ENCODE data around the gene USP17L15.
"Not testable (repeated sequence)": the region's sequence is repeated elsewhere in the genome, so short reads cannot be mapped to it uniquely, and the experiment has no call there.

USP17L15 gene, protein sequence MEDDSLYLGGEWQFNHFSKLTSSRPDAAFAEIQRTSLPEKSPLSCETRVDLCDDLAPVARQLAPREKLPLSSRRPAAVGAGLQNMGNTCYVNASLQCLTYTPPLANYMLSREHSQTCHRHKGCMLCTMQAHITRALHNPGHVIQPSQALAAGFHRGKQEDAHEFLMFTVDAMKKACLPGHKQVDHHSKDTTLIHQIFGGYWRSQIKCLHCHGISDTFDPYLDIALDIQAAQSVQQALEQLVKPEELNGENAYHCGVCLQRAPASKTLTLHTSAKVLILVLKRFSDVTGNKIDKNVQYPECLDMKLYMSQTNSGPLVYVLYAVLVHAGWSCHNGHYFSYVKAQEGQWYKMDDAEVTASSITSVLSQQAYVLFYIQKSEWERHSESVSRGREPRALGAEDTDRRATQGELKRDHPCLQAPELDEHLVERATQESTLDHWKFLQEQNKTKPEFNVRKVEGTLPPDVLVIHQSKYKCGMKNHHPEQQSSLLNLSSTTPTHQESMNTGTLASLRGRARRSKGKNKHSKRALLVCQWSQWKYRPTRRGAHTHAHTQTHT

GRCh38 chr4:9234085-9234484 is at the start of gene USP17L15:
USP17L15 (plus strand) TSS chr4:9234385; CDS start chr4:9234385, 0 bp downstream.
- intact Hi-C loops (cut with DNase I) = not testable (repeated sequence)

DNA sequence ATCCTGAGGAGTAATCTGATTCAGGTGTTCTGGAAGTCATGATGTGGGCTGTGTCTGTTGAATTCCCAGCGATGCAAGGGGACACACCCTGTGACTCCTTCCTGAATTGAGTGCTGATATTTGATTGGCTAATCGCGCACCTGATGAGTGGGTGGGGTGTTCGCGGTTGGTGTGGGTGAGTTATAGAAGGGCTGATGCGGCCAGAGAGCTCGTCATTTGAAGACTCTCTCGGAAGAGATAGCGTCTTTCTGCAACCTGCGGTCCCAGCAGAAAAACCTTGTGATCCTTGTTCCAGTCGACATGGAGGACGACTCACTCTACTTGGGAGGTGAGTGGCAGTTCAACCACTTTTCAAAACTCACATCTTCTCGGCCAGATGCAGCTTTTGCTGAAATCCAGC is 23.8 kb upstream of the USP17L15 start, which contains the start of gene USP17L10:
Gene USP17L10 (plus strand): TSS at position 301 of the 400 bp plus-strand sequence. CDS start 0 bp downstream, at position 301.
- DNase-seq; intact Hi-C loops (cut with DNase I): not testable (repeated sequence)

More at GRCh38 chr4:9234085-9234484, at the start of gene USP17L15:
- DNase-seq = not testable (repeated sequence)

DNA sequence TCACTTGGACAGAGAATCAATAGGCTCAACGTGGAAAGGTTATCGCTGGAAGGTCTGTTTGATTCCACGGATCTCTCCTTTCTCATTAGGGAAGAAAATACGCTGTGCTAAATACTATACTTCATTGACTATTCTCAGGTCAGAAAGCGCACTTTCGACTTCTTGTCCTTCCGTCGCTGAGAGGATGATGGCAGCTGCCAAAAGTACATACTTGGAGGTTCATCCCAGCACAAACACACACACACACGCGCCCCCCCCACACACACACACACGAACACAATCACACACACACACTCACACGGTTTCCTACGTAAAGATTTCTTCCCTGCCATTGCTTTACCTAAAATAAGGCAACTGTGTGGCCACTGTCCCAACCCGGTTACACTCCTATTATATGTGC is 19.5 kb upstream of the USP17L15 start:
- intact Hi-C loops (cut with DNase I) = not testable (repeated sequence)
- peak in 6 of 10 donors; percentile 0 to 82 (median 9) for DNase-seq

GRCh38 chr4:9215105-9215504 is 19.1 kb upstream of the USP17L15 start, which contains the start of gene USP17L11:
USP17L11 (plus strand) TSS chr4:9215405; CDS start chr4:9215405, 0 bp downstream.
- intact Hi-C loops (cut with DNase I); DNase-seq: not testable (repeated sequence)

GRCh38 chr4:9219852-9220251 is 14.3 kb upstream of the USP17L15 start, which contains the start of gene USP17L12:
USP17L12 (plus strand) TSS chr4:9220152; CDS start chr4:9220152, 0 bp downstream.
- intact Hi-C loops (cut with DNase I); DNase-seq: not testable (repeated sequence)

DNA sequence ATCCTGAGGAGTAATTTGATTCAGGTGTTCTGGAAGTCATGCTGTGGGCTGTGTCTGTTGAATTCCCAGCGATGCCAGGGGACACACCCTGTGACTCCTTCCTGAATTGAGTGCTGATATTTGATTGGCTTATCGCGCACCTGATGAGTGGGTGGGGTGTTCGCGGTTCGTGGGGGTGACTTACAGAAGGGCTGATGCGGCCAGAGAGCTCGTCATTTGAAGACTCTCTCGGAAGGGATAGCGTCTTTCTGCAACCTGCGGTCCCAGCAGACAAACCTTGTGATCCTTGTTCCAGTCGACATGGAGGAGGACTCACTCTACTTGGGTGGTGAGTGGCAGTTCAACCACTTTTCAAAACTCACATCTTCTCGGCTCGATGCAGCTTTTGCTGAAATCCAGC is 9.6 kb upstream of the USP17L15 start, which contains the start of gene USP17L13:
Gene USP17L13 (plus strand): TSS at position 301 of the 400 bp plus-strand sequence. CDS start 0 bp downstream, at position 301.
- DNase-seq; intact Hi-C loops (cut with DNase I): not testable (repeated sequence)

GRCh38 chr4:9230249-9230648 is 3.9 kb upstream of the USP17L15 start:
- DNase-seq = peak in 5 of 10 donors; percentile 0 to 25 (median 11)
- intact Hi-C loops (cut with DNase I) = not testable (repeated sequence)

DNA sequence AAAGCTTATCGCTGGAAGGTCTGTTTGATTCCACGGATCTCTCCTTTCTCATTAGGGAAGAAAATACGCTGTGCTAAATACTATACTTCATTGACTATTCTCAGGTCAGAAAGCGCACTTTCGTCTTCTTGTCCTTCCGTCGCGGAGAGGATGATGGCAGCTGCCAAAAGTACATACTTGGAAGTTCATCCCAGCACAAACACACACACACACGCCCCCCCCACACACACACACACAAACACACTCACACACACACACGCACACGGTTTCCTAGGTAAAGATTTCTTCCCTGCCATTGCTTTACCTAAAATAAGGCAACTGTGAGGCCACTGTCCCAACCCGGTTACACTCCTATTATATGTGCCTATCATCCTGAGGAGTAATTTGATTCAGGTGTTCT is 4.3 kb downstream of the USP17L15 start:
- intact Hi-C loops (cut with DNase I) = not testable (repeated sequence)
- peak in 4 of 10 donors; percentile 5 to 91 (median 14) for DNase-seq

GRCh38 chr4:9243579-9243978 is 9.4 kb downstream of the USP17L15 start, which contains the start of gene USP17L17:
USP17L17 (plus strand) TSS chr4:9243879; CDS start chr4:9243879, 0 bp downstream.
- intact Hi-C loops (cut with DNase I); DNase-seq: not testable (repeated sequence)

DNA sequence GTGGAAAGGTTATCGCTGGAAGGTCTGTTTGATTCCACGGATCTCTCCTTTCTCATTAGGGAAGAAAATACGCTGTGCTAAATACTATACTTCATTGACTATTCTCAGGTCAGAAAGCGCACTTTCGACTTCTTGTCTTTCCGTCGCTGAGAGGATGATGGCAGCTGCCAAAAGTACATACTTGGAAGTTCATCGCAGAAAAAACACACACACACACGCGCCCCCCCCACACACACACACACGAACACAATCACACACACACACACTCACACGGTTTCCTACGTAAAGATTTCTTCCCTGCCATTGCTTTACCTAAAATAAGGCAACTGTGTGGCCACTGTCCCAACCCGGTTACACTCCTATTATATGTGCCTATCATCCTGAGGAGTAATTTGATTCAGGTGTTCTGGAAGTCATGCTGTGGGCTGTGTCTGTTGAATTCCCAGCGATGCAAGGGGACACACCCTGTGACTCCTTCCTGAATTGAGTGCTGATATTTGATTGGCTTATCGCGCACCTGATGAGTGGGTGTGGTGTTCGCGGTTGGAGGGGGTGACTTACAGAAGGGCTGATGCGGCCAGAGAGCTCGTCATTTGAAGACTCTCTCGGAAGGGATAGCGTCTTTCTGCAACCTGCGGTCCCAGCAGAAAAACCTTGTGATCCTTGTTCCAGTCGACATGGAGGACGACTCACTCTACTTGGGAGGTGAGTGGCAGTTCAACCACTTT is 13.9 kb downstream of the USP17L15 start, which contains the start of gene USP17L18:
Gene USP17L18 (plus strand): TSS at position 678 of the 728 bp plus-strand sequence. CDS start 0 bp downstream, at position 678.
- intact Hi-C loops (cut with DNase I) = not testable (repeated sequence)
- peak in 8 of 10 donors; percentile 1 to 78 (median 16) for DNase-seq

GRCh38 chr4:9253078-9253477 is 18.9 kb downstream of the USP17L15 start, which contains the start of gene USP17L19:
USP17L19 (plus strand) TSS chr4:9253378; CDS start chr4:9253378, 0 bp downstream.
- intact Hi-C loops (cut with DNase I); DNase-seq: not testable (repeated sequence)

DNA sequence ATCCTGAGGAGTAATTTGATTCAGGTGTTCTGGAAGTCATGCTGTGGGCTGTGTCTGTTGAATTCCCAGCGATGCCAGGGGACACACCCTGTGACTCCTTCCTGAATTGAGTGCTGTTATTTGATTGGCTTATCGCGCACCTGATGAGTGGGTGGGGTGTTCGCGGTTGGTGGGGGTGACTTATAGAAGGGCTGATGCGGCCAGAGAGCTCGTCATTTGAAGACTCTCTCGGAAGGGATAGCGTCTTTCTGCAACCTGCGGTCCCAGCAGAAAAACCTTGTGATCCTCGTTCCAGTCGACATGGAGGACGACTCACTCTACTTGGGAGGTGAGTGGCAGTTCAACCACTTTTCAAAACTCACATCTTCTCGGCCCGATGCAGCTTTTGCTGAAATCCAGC is 23.6 kb downstream of the USP17L15 start, which contains the start of gene USP17L20:
Gene USP17L20 (plus strand): TSS at position 301 of the 400 bp plus-strand sequence. CDS start 0 bp downstream, at position 301.
- DNase-seq; intact Hi-C loops (cut with DNase I): not testable (repeated sequence)

DNA sequence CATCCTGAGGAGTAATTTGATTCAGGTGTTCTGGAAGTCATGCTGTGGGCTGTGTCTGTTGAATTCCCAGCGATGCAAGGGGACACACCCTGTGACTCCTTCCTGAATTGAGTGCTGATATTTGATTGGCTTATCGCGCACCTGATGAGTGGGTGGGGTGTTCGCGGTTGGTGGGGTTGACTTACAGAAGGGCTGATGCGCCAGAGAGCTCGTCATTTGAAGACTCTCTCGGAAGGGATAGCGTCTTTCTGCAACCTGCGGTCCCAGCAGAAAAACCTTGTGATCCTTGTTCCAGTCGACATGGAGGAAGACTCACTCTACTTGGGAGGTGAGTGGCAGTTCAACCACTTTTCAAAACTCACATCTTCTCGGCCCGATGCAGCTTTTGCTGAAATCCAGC is 28.4 kb downstream of the USP17L15 start, which contains the start of gene USP17L21:
Gene USP17L21 (plus strand): TSS at position 301 of the 400 bp plus-strand sequence. CDS start 0 bp downstream, at position 301.
- intact Hi-C loops (cut with DNase I) = not testable (repeated sequence)

DNA sequence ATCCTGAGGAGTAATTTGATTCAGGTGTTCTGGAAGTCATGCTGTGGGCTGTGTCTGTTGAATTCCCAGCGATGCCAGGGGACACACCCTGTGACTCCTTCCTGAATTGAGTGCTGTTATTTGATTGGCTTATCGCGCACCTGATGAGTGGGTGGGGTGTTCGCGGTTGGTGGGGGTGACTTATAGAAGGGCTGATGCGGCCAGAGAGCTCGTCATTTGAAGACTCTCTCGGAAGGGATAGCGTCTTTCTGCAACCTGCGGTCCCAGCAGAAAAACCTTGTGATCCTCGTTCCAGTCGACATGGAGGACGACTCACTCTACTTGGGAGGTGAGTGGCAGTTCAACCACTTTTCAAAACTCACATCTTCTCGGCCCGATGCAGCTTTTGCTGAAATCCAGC is 33.1 kb downstream of the USP17L15 start, which contains the start of gene USP17L22:
Gene USP17L22 (plus strand): TSS at position 301 of the 400 bp plus-strand sequence. CDS start 0 bp downstream, at position 301.
- intact Hi-C loops (cut with DNase I); DNase-seq: not testable (repeated sequence)

More for the DNA sequence above, 28.4 kb downstream of the USP17L15 start, which contains the start of gene USP17L21:
- not testable (repeated sequence) for DNase-seq

GRCh38 chr4:9271719-9272118 is 37.5 kb downstream of the USP17L15 start:
- intact Hi-C loops (cut with DNase I) = not testable (repeated sequence)

More at GRCh38 chr4:9271719-9272118, 37.5 kb downstream of the USP17L15 start:
- DNase-seq = peak; percentile 2 to 92 (median 38)
